ENCODE measurements around the gene CABP7. TPM values are rescaled to one million over a fixed set of nuclear protein-coding genes. Genes with fewer than 3 reads are reported as not detected.

CABP7 gene
- total and polyA plus RNA-seq, 7 donors = 0.03 to 0.07 (median 0.04) TPM; not detected in 4

GRCh38 chr22:29679316-29679715, 40.5 kb upstream of the CABP7 start:
- no peak for TF ChIP-seq CTCF (IDR thresholded peaks at IDR 0.05)
- Histone ChIP-seq H3K4me1 (no peaks in the 10 kb centered on the region), H3K27me3 (ENCODE audit: insufficient read depth in 3 of 3, low read length in 2 of 3) (no peaks in the 10 kb centered on the region), H3K4me3 (no peak overlapping the region), H3K36me3 (ENCODE audit: insufficient read depth in 1 of 2, low read depth in 1 of 2) (peaks cover 9 to 96% of the 10 kb centered on the region in 2 donors), H3K9me3 (no peaks in the 10 kb centered on the region), H3K27ac (no peak overlapping the region)
- 83 to 94% (median 90%) methylated on average over 1 of the region's 1 CpG for WGBS, 3 donors
- DNase-seq (no peak), ATAC-seq (no peak)
- intact Hi-C loops (cut with DNase I) = no loop called here

GRCh38 chr22:29683536-29683935, 36.3 kb upstream of the CABP7 start:
- intact Hi-C loops (cut with DNase I) = no loop called here
- ATAC-seq = no peak
- Histone ChIP-seq H3K4me3 (no peak overlapping the region), H3K4me1 (no peaks in the 10 kb centered on the region), H3K9me3 (no peaks in the 10 kb centered on the region), H3K36me3 (ENCODE audit: insufficient read depth in 1 of 2, low read depth in 1 of 2) (peaks cover 8 to 89% of the 10 kb centered on the region in 2 donors), H3K27ac (no peak overlapping the region), H3K27me3 (ENCODE audit: insufficient read depth in 3 of 3, low read length in 2 of 3) (no peaks in the 10 kb centered on the region)
- 83 to 91% (median 86%) methylated on average over 4 of the region's 4 CpGs for WGBS, 3 donors
- no peak for TF ChIP-seq CTCF (IDR thresholded peaks at IDR 0.05)
- no peak for DNase-seq

GRCh38 chr22:29684244-29684643, 35.6 kb upstream of the CABP7 start:
- Histone ChIP-seq H3K27ac (no peak overlapping the region), H3K27me3 (ENCODE audit: insufficient read depth in 3 of 3, low read length in 2 of 3) (no peaks in the 10 kb centered on the region), H3K4me1 (no peaks in the 10 kb centered on the region), H3K36me3 (ENCODE audit: insufficient read depth in 1 of 2, low read depth in 1 of 2) (peaks cover 6 to 82% of the 10 kb centered on the region in 2 donors), H3K9me3 (no peaks in the 10 kb centered on the region), H3K4me3 (no peak overlapping the region)
- DNase-seq = no peak
- TF ChIP-seq CTCF (IDR thresholded peaks at IDR 0.05) = no peak
- WGBS, 3 donors = 93 to 96% (median 95%) methylated on average over 4 of the region's 4 CpGs
- no peak for ATAC-seq
- intact Hi-C loops (cut with DNase I) = no loop called here

GRCh38 chr22:29689206-29689879, 30.5 kb upstream of the CABP7 start:
- TF ChIP-seq CTCF (IDR thresholded peaks at IDR 0.05) = no peak
- 45 to 69% (median 65%) methylated on average over 5 of the region's 5 CpGs for whole genome bisulfite sequencing, 3 donors
- peaks cover 0 to 44% of the 10 kb centered on the region in 2 donors for H3K36me3 ChIP-seq (ENCODE audit: insufficient read depth in 1 of 2, low read depth in 1 of 2)
- ATAC-seq = peak in 1 of 4 donors; percentile 18
- no peak overlapping the region for H3K27ac ChIP-seq
- no peak overlapping the region for H3K4me3 ChIP-seq
- H3K27me3 ChIP-seq (ENCODE audit: insufficient read depth in 3 of 3, low read length in 2 of 3) = no peaks in the 10 kb centered on the region
- no peaks in the 10 kb centered on the region for H3K9me3 ChIP-seq
- no peak for DNase-seq
- H3K4me1 ChIP-seq = peaks cover 9% of the 10 kb centered on the region
- intact Hi-C loops (cut with DNase I) = no loop called here

- H3K27me3 ChIP-seq (ENCODE audit: insufficient read depth in 3 of 3, low read length in 2 of 3) = no peaks in the 10 kb centered on the region
- WGBS, 3 donors = 15 to 22% (median 21%) methylated on average over 8 of the region's 8 CpGs
- peak; percentile 79 for TF ChIP-seq CTCF (IDR thresholded peaks at IDR 0.05)
- peaks cover 0 to 40% of the 10 kb centered on the region in 2 donors for H3K36me3 ChIP-seq (ENCODE audit: insufficient read depth in 1 of 2, low read depth in 1 of 2)
- peak; percentile 67 to 82 for DNase-seq
- no peak overlapping the region for H3K4me3 ChIP-seq
- intact Hi-C loops (cut with DNase I) = loop anchor here (2.0 to 5.0 kb wide), 3 partner anchors 312 to 397 kb away; no protein-coding TSS in a partner anchor
- no peak overlapping the region for H3K27ac ChIP-seq
- H3K4me1 ChIP-seq = peaks cover 9% of the 10 kb centered on the region
- no peaks in the 10 kb centered on the region for H3K9me3 ChIP-seq
- ATAC-seq = peak; percentile 77 to 90 (median 86)
These were observed 30.0 kb upstream of the CABP7 start for GRCh38 chr22:29689880-29690213.

All from psoas muscle (tissue), 8 donors.